ENCODE data around the gene FAM151B.
"Not testable (repeated sequence)": the region's sequence is repeated elsewhere in the genome, so short reads cannot be mapped to it uniquely, and the experiment has no call there.

Gene FAM151B

GRCh38 chr5:80487829-80488721 lies at the start of gene FAM151B:
TSS of gene FAM151B (plus strand) at chr5:80488100. CDS start at chr5:80488124, 24 bp downstream.
- DNase-seq, result peak; percentile 77

GRCh38 chr5:80438739-80439138 lies 49.2 kb upstream of the FAM151B start:
- no peak for DNase-seq

GRCh38 chr5:80439213-80439612 lies 48.7 kb upstream of the FAM151B start:
- DNase-seq, result no peak

- no peak for DNase-seq
These were observed 45.2 kb upstream of the FAM151B start for GRCh38 chr5:80442742-80443141.

GRCh38 chr5:80453366-80453765 lies 34.5 kb upstream of the FAM151B start:
- DNase-seq, result no peak

- DNase-seq, result no peak
These were observed 24.6 kb upstream of the FAM151B start for GRCh38 chr5:80463269-80463668.

GRCh38 chr5:80466669-80467485 lies 21.0 kb upstream of the FAM151B start:
- DNase-seq, result no peak

GRCh38 chr5:80468131-80468530 lies 19.8 kb upstream of the FAM151B start:
- DNase-seq, result no peak

GRCh38 chr5:80470631-80471030 lies 17.3 kb upstream of the FAM151B start:
- not testable (repeated sequence) for DNase-seq

GRCh38 chr5:80474929-80475328 lies 13.0 kb upstream of the FAM151B start:
- no peak for DNase-seq

GRCh38 chr5:80479713-80480112 lies 8.2 kb upstream of the FAM151B start:
- no peak for DNase-seq

GRCh38 chr5:80480354-80480753 lies 7.5 kb upstream of the FAM151B start:
- no peak for DNase-seq

GRCh38 chr5:80481019-80481893 lies 6.6 kb upstream of the FAM151B start:
- DNase-seq, result peak; percentile 16

GRCh38 chr5:80482578-80482977 lies 5.3 kb upstream of the FAM151B start:
- DNase-seq, result no peak

- no peak for DNase-seq
These were observed 4.2 kb upstream of the FAM151B start for GRCh38 chr5:80483636-80484232.

GRCh38 chr5:80487444-80487828 lies 464 bp upstream of the FAM151B start:
- DNase-seq, result no peak

GRCh38 chr5:80491296-80491695 lies 3.4 kb downstream of the FAM151B start:
- DNase-seq, result no peak

GRCh38 chr5:80492741-80493140 lies 4.8 kb downstream of the FAM151B start:
- DNase-seq, result no peak

- DNase-seq, result not testable (repeated sequence)
These were observed 5.5 kb downstream of the FAM151B start for GRCh38 chr5:80493443-80493842.

GRCh38 chr5:80495891-80496290 lies 8.0 kb downstream of the FAM151B start:
- DNase-seq, result no peak

GRCh38 chr5:80502800-80503199 lies 14.9 kb downstream of the FAM151B start:
- DNase-seq, result no peak

GRCh38 chr5:80503641-80504040 lies 15.7 kb downstream of the FAM151B start:
- DNase-seq, result no peak

Measured in stimulated activated CD4-positive, alpha-beta T cell treated with anti-CD3 and anti-CD28 coated beads, Interleukin-1b, Interleukin-23, amount 100 ng/mL, for 48 hours (primary cell).